SH-SY5Y (cell line): ENCODE measurements around the gene VPS37D.

Source experiments
- GATA2 ChIP-seq: IDR thresholded peaks from 2 replicates; pipeline ENCODE4 v1.6.1; 2011; ENCODE audit warnings: mild to moderate bottlenecking, low read depth, low read length
- GATA3 ChIP-seq: IDR thresholded peaks from 2 replicates; pipeline ENCODE4 v1.6.1; 2011; ENCODE audit warnings: low read depth, mild to moderate bottlenecking, low read length, moderate library complexity

GRCh38 chr7:73633323-73633722 is 34.3 kb upstream of the VPS37D start:
- no peak for TF ChIP-seq GATA3
- no peak for TF ChIP-seq GATA2
